Neural progenitor cell (in vitro differentiated cells): ENCODE results near the gene MYCBP2.

Experiments
- CTCF ChIP-seq: fragments of 200-600 bp; sonication (generic); IDR thresholded peaks from 2 replicates; pipeline ENCODE4 v1.5.1; 2017; ENCODE audit warnings: antibody characterized with exemption, mild to moderate bottlenecking
- EZH2 ChIP-seq: fragments of 200-600 bp; sonication (generic); IDR thresholded peaks from 2 replicates; pipeline ENCODE4 v1.6.1; 2017; ENCODE audit warnings: antibody characterized with exemption, mild to moderate bottlenecking, moderate library complexity
- EZH2phosphoT487 ChIP-seq: fragments of 200-600 bp; sonication (generic); IDR thresholded peaks from 2 replicates; pipeline ENCODE4 v1.6.1; 2017; ENCODE audit warnings: antibody characterized with exemption

- TF ChIP-seq CTCF (no peak), EZH2 (no peak), EZH2phosphoT487 (no peak)
Observed at GRCh38 chr13:77176350-77176749, 150.5 kb downstream of the MYCBP2 start.
